HG03060 (cell line): ENCODE measurements around the gene SF3B5.
"Not testable (repeated sequence)": the region's sequence is repeated elsewhere in the genome, so short reads cannot be mapped to it uniquely, and the experiment has no call there.

Experiments
- ATAC-seq: cut with Tn5 transposase; IDR thresholded peaks from one replicate; pipeline ENCODE4 v1.9.1; 2021; ENCODE audit warnings: low read depth, moderate number of reproducible peaks; ENCODE audit not compliant: unreplicated experiment

The SF3B5 gene

DNA sequence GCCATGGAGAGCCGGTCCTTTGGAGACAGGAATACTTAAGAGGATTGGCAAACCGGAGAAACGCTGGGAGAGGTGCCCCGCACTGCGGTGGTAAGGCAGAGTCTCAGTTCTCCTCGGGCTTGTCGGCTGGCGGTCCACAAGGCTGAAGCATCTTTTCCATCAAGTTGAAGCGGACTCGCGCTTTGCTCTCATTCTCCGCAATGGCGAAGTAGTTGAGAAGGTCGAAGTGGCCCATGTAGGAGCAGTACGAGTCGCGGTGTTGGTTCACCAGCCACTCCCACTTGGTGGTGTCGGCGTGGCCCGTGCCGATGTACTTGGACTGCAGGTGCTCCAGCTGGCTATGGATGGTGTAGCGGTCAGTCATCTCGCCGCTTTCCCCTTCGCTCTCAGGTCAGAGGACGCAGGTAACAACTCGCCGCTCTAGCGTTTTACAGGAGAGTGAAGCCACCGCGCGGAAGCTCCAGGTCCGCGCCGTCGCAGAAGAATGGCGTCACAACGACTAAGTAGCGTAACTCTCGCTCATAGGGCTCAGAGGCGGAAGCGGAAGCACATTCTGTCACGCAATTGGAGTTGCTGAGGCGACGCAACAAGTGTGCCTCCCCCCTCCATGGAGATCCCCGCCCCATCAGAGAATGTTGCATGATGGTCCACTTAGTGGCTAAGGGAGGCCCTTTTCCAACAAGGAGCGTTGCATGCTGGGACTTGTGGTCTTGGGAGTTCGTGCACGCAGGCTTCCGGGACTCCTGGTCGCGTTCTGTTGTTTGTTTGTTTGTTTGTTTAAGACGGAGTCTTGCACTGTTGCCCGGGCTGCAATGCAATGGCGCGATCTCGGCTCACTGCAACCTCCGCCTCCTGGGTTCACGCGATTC lies at the start of gene SF3B5:
Gene SF3B5 (minus strand): TSS at position 440 of the 869 bp plus-strand sequence. CDS start 76 bp downstream, at position 364.
- ATAC-seq: peak; percentile 95

DNA sequence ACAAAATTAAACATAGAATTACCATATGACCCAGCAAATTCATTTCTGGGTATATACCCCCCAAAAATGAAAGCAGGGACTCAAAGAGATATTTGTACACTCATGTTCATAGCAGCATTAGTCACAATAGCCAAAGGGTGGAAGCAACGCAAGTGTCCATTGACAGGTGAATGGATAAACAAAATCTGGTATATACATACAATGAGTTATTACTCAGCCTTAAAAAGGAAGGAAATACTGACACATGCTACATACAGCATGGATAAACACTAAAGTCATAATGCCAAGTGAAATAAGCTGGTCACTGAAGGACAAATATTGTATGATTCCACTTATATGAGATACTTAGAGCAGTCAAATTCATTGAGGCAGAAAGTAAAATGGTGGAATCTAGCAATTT lies 49.6 kb upstream of the SF3B5 start:
- no peak for ATAC-seq

DNA sequence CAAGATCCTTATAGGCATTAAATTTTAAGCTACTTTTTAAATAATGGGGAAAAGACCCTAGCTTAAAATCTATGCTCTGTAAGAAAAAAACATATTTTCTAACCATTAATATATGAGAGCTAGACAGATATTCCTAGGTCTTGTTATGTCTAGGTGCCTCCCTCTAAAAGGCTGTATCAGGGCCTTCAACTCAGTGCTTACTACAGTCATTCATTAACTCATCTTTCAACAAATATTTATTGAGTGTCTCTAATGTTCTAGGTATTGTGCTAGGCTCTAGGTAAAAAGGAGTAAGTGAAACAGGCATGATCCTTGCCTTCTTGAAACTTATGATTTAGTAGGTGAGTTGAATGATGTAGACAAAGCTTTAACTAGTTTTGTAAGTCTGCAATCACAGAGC lies 48.5 kb upstream of the SF3B5 start:
- no peak for ATAC-seq

DNA sequence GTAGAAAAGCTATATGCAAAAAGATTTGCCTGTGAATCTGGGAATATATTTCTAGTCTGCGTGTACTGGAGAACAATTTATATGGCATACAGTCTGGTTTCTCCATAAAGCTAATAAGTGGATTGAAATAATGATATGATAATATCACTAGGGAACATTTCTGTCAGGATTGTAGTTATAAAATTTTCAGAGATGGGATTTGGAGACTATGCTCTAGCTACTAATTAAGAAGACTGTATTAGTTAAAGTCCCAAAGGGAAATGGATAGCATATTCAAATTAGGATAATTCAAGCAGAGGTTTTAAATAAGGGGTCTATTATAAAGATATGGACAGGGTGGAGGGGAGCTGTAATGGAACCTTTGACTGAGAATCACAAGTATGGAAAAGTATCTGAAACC lies 47.7 kb upstream of the SF3B5 start:
- ATAC-seq: no peak

DNA sequence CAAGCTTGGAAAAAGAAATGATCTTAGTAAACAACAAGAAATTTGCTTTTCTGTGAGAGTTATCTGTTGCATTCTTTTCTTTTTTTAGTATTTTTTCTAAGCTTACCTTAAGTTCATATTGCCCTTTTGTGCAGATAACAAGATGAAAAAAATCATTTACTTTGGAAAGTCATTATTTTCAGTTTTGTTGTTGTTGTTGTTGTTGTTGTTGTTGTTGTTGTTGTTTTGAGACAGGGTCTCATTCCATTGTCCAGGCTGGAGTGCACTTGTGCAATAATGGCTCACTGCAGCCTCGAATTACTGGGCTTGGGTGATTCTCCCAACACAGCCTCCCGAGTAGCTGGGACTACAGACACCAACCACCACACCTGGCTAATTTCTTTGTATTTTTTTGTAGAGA lies 46.1 kb upstream of the SF3B5 start:
- no peak for ATAC-seq

DNA sequence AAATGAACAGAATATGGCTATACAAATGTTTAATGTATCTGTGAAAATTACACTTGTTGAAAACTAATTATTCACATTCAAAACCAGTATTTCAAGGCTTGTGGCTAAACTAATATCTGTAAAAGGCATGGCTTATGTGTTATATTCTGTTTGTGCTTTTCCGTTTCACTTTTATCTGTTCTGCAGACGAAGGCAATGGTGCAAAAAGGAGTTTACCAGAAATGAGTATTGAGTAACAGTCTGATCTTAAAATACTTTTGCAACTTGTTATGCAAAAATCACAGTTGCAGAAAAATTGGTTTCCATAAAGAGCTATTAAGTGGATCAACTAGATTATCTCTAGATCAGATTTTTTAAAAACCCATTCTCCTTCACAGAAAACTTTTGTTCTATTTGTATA lies 45.5 kb upstream of the SF3B5 start:
- ATAC-seq: peak; percentile 72

DNA sequence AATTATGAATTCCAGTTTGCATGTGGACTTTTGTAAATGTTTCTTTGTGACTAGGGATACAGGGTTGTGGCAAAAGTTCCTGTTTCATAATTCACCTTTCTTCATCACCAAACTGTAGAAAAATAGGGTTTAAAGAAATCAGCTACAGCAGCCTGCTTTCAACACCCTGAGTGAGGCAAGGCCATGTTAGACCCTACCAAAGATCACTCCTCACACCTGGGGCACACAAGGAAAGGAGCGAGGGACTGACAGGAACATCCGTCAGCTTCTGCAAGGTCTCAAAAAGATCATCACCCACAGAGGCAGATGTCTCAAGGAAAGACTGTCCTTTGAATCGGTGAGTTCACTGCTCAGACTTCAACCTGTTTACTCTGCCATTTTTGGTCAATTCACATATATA lies 44.4 kb upstream of the SF3B5 start:
- no peak for ATAC-seq

DNA sequence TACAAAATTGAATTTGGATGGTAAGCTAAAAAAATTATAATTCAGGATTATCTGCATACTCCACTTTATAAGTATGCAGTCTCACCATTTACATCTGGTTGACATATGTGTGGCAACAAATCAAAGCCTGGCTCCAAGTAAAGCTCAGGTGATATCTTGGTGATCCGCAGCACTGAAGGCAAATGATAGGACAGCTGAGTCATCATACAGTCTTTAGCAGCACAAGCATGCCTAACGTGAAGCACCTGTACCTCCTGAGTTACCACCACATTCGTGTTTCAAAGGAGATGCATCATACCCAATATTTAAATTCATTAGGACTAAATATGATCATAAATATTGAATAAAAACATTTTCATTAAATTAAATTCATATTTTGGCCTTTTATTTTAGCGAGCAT lies 43.2 kb upstream of the SF3B5 start:
- ATAC-seq: no peak

DNA sequence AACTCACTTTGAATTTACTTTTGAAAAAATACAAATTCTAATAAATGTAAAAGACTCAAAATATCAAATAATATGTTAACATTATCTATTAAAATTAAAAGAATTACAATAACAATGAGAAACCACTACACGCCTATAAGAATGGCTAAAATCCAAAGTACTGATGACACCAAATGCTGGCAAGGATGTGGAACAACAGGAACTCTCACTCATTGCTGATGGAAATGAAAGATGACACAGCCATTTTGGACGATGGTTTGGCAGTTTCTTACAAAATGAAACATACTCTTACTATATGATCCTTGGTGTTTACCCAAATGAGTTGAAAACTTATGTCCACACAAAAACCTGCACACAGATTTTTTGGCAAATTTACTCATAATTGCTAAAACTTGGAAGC lies 39.4 kb upstream of the SF3B5 start:
- no peak for ATAC-seq

DNA sequence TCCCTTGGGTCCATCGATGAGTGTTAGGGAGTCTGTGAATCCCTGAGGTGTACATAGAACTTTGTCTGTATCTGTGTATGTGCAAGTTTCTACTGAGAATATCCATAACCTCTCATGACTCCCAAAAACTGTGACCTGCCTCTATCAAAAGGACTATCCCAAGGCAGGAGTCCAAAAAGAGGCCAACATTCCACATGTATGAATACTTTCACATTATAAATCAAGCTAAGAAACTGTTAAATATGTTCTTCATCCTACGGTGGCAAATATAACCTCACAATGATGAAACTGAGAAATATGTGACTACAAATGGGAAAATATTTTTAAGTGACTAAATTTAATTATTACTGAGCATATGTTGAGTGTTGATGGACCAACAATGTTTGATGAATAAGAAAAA lies 38.8 kb upstream of the SF3B5 start:
- no peak for ATAC-seq

DNA sequence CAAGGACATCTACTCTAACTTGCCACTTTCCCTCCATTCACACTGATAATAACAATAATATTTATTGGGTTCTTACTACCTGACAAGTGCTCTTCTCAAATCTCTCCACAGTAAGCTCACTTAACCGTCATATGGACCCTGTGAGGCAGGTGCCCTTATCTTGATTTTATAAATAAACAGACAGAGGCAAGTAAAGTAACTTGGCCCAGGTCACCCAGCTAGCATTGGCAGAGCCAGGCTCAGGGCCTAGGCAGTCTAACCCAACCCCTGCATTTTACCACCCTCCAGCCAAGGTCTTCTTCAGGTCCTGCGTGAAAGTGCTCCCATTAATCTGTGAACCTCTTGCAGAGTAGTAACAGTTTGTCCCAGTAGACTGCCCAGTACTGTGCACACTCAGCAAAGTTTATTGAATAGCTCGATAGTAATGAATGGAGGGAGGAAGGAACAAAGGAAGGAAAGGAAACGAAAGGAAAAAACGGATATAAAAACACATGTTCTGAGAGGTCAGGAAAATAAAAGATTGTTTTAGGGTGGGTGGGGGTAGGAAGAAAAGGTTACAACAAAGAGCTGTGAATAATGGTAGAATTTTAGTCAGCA lies 38.0 kb upstream of the SF3B5 start:
- ATAC-seq: no peak

DNA sequence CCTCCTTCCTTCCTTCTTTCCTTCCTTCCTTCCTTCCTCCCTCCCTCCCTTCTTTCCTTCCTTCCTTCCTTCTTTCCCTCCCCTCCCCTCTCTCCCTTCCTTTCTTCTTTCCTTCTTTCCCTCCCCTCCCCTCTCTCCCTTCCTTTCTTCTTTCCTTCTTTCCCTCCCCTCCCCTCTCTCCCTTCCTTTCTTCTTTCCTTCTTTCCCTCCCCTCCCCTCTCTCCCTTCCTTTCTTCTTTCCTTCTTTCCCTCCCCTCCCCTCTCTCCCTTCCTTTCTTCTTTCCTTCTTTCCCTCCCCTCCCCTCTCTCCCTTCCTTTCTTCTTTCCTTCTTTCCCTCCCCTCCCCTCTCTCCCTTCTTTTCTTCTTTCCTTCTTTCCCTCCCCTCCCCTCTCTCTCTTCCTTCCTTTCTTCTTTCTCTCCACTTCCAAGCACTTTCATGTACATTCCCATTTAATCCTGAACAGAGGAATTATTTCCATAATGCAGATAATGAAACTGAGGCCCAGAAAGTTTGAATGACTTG lies 36.9 kb upstream of the SF3B5 start:
- ATAC-seq: not testable (repeated sequence)

DNA sequence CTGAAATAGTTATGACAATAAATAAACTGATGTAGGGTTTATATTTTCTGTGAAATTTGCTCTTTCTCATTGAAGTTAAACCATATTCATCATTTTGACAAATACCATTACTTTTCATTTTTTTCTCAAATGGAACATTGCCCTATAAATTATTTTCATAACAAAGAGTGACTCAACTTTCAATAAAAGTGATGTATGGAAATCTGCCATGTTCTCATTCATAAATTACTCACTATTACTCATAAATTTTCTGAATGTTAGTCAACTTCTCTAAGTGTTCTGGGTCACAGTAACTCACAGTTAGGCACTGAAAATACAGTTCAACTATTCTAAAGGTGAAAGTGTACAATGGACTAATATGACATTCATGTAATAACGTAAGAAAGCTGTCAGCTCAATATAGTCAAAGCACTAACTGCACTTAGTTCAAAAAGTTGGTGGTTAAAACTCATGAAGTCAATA lies 35.9 kb upstream of the SF3B5 start:
- ATAC-seq: peak; percentile 69

DNA sequence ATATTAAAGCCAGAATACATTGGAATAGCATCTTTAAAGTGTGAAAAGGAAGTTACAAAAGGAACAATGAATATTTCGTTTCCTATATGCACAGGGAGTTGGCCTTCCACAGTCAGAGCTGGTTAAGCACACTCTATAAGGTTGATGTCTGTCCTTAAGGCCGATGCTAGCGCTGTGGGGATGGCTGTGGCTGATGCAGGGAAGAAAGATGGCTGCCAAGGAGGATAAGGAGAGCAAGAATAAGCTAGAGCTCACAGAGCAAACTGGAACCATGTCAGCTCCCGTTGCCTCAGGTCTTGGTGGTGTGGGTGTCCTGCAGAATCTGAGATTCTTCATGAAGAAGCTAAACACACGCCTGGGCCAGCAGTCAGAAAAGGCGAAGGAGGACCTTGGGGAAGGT lies 34.1 kb upstream of the SF3B5 start:
- ATAC-seq: no peak

DNA sequence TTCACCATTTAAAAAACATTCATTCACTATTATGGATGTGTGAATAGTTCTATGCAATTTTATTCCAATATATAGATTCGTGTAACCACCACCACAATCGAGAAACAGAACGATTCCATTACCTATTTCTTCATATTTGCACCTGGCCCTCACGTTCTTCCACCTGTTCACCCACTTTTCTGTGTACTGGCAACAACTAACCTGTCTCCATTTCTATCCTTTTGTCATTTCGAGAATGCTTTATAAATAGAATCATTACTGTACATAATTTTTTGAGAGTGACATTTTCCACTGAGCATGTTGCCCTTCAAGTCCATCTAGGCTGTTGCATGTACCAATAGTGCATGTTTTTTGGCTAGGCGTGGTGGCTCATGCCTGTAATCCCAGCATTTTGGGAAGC lies 31.7 kb upstream of the SF3B5 start:
- no peak for ATAC-seq

DNA sequence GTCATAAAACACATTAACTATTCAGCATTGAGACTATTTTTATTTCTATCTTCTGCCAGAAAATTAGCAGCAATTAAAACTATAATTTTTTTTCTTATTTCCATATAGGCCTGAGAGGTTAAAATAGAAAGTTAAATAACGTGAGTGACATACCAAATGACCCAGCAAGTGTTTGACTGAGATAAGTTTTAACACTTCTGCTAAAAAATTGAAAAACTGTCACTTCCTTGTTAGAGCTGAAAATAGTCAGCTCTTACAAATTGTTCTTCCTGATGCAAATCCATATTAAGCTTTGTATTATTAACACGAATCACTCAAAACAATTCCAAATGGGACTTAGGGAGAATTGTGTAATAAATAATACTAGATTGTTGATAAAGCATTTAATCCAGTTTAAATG lies 28.5 kb upstream of the SF3B5 start:
- ATAC-seq: no peak

DNA sequence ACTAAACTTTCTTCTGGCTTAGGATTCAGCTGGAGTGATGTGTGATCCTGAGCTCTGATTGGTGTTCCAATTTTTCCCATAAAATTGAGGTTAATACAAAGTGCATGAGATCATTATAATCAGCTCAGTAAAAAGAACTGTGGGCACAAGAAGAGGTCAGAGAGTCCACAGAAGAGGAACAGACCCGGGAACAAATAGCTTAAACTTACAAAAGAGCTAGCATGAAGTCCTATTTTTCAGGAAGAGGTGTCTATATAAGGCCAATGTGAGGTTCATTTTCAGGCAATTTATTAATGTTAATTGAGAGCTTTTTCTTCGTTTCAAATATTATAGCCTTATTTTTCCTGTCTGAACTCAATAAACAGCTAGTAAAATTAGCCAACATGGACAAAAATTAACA lies 28.0 kb upstream of the SF3B5 start:
- ATAC-seq: no peak

DNA sequence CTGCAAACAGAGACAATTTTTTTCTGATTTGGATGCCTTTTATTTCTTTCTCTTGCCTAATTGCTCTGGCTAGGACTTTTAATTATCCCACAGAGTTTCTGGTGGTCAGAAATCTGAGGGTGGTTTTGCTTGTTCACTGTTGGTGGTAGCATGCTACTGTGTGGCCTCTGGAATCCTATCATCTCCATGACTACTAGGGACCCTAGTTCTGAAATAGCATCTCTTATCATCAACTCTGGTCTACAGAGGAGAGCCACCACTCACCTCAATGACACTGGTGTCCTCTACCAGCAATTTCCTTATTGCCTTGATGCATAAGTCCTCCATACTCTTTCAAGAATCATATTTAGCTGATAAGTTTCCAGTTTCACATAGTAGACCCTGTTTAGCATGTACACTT lies 27.5 kb upstream of the SF3B5 start:
- ATAC-seq: no peak

DNA sequence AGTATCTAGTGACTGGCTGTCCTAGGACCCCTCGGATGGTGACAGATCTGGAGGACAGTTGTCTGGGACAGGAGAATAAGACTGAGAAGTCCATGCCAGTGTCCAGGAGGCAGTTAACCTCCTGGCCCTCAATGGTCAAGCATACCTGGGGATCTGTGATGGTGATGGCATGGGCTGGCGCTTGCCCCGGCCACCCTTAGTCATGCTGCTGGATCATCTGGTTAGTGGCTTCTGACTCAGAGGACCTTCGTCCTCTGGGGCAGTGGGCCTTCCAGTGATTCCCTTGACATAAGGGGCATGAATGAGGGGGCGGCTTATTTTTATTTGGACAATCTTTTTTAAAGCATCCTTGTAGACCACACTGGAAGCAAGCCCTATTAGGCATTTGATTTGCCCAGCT lies 24.0 kb upstream of the SF3B5 start:
- no peak for ATAC-seq

DNA sequence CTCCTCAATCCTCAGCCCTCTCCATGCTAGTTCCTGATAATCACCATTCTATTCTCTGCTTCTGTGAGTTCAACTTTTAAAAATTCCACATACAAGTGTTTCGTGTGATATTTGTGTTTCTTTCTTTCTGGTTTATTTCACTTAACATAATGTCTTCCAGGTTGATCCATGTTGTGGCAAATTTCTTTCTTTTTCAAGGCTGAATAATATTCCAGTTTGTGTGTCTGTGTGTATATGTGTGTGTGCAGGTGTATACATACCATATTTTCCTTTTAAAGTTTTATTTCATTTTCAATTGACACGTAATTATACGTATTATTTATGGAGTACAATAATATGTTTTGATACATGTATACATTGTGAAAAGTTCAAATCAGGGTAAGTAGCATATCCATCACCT lies 19.8 kb upstream of the SF3B5 start:
- ATAC-seq: no peak

DNA sequence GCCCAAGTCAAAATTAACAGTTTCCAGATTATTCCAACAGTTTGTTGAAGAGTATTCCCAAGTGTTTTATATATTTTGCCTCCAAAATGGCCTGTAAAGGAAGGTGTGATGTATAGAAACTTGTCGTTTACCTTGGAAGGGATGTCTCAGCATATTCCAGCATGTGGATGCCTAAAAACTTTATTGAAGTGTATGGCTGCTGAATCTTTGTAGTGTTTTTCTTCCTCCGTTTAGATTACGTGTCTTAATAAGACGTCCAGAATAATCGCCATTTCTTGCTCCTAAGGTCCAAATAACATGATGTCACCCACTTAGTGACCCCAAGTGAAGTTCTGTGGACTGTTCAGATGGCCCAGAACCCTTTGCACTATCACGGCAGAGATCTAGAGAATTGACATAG lies 18.0 kb upstream of the SF3B5 start:
- ATAC-seq: no peak

DNA sequence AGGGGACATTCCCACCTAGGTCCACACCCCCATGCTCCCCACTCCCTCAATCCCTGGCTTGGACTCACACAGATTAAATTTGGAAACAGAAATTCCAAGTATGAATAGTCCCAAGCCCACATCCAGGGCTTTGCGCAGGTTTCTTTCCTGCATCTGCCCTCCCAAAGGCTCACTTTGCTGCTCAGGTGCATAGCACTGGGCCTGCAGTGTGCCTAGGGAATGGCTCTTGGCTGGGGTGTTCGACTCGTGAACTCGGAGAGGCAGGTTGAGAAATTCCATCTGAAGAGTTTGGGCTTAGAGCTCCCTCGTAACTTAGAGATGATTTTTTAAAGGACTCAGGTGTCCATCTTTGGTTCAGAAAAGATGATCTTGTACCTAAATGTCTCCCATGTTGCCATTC lies 14.8 kb upstream of the SF3B5 start:
- no peak for ATAC-seq
